WTC11 (cell line): Measurements from ENCODE around the gene SLC25A39. TPM values are rescaled to one million over a fixed set of nuclear protein-coding genes. Genes with fewer than 3 reads are reported as not detected.

Source experiments
- ATAC-seq: fragments of 200-7000 bp; cut with Tn5 transposase; 2 replicates; pipeline ENCODE4 v1.10.0; 2021; ENCODE audit warnings: mild to moderate bottlenecking, moderate library complexity
- CTCF ChIA-PET: fragments of 300-600 bp; sonication (Branson Sonifier 250); formaldehyde crosslinking; loops from one replicate; lab custom pipeline; 2021; ENCODE audit warnings: antibody characterized with exemption; lab: Charles Lee
- POLR2A ChIA-PET: fragments of 350-600 bp; sonication (Branson Sonifier 250); formaldehyde crosslinking; loops from one replicate; lab custom pipeline; 2021; ENCODE audit warnings: antibody characterized with exemption; lab: Charles Lee
- DNase-seq: peaks from one replicate; pipeline ENCODE4 v3.0.0; 2021; ENCODE audit warnings: low spot score
- H3K27ac Mint-ChIP-seq: 2 replicates; pipeline ENCODE4 v1.8.0; 2021; ENCODE audit warnings: mixed read lengths
- H3K27me3 Mint-ChIP-seq: 2 replicates; pipeline ENCODE4 v1.8.0; 2021; ENCODE audit warnings: low read depth, mild to moderate bottlenecking, moderate library complexity, mixed read lengths
- H3K36me3 Mint-ChIP-seq: 2 replicates; pipeline ENCODE4 v1.8.0; 2021; ENCODE audit warnings: mixed read lengths
- H3K4me1 Mint-ChIP-seq: 2 replicates; pipeline ENCODE4 v1.8.0; 2022; ENCODE audit warnings: mixed read lengths
- H3K4me3 Mint-ChIP-seq: 2 replicates; pipeline ENCODE4 v1.8.0; 2021; ENCODE audit warnings: mild to moderate bottlenecking, moderate library complexity, mixed read lengths
- H3K9me3 Mint-ChIP-seq: 2 replicates; pipeline ENCODE4 v1.8.0; 2021; ENCODE audit warnings: mixed read lengths
- E2F1 ChIP-seq: sonication (generic); formaldehyde crosslinking; IDR thresholded peaks from 2 replicates; pipeline ENCODE4 v1.8.0; 2022; ENCODE audit warnings: mild to moderate bottlenecking, missing genetic modification reagents
- ERG ChIP-seq: fragments of 250-450 bp; sonication (Bioruptor Pico); IDR thresholded peaks from 2 replicates; pipeline ENCODE4 v1.8.0; 2021; ENCODE audit warnings: mild to moderate bottlenecking
- MAX ChIP-seq: sonication (generic); formaldehyde crosslinking; IDR thresholded peaks from 2 replicates; pipeline ENCODE4 v1.8.0; 2022; ENCODE audit warnings: mild to moderate bottlenecking, missing genetic modification reagents
- MYBL2 ChIP-seq: sonication (generic); formaldehyde crosslinking; IDR thresholded peaks from 2 replicates; pipeline ENCODE4 v1.8.1; 2023; ENCODE audit warnings: mild to moderate bottlenecking, moderate library complexity, missing genetic modification reagents
- NFATC4 ChIP-seq: fragments of 250-450 bp; sonication (Bioruptor Pico); IDR thresholded peaks from 2 replicates; pipeline ENCODE4 v1.9.0; 2021; ENCODE audit warnings: mild to moderate bottlenecking
- NR3C1 ChIP-seq: sonication (generic); formaldehyde crosslinking; conservative IDR thresholded peaks from 2 replicates; pipeline ENCODE4 v1.8.1; 2023; ENCODE audit warnings: low read depth, mild to moderate bottlenecking, missing genetic modification reagents
- STAT6 ChIP-seq: sonication (generic); formaldehyde crosslinking; conservative IDR thresholded peaks from 2 replicates; pipeline ENCODE4 v1.8.1; 2023; ENCODE audit warnings: mild to moderate bottlenecking, low read depth, missing genetic modification reagents, moderate library complexity
- TEAD4 ChIP-seq: sonication (generic); formaldehyde crosslinking; IDR thresholded peaks from 2 replicates; pipeline ENCODE4 v1.8.0; 2022; ENCODE audit warnings: mild to moderate bottlenecking, missing genetic modification reagents
- ZNF219 ChIP-seq: sonication (generic); formaldehyde crosslinking; IDR thresholded peaks from 2 replicates; pipeline ENCODE4 v1.8.0; 2023; ENCODE audit warnings: missing genetic modification reagents, mild to moderate bottlenecking, borderline replicate concordance
- ZNF232 ChIP-seq: sonication (generic); formaldehyde crosslinking; IDR thresholded peaks from 2 replicates; pipeline ENCODE4 v1.8.0; 2022; ENCODE audit warnings: mild to moderate bottlenecking, missing genetic modification reagents
- ZNF416 ChIP-seq: fragments of 250-450 bp; sonication (Bioruptor Pico); IDR thresholded peaks from 2 replicates; pipeline ENCODE4 v1.9.0; 2021; ENCODE audit warnings: mild to moderate bottlenecking, inconsistent platforms
- ZNF512 ChIP-seq: sonication (generic); formaldehyde crosslinking; IDR thresholded peaks from 2 replicates; pipeline ENCODE4 v1.8.1; 2022; ENCODE audit warnings: missing genetic modification reagents, borderline replicate concordance
- ZNF532 ChIP-seq: fragments of 250-450 bp; sonication (Bioruptor Pico); IDR thresholded peaks from 2 replicates; pipeline ENCODE4 v1.9.0; 2021; ENCODE audit warnings: mild to moderate bottlenecking, borderline replicate concordance
- total RNA-seq: library from RNA; stranded (reverse); gene quantifications from 3 replicates; pipeline ENCODE4 v1.2.3, GENCODE V29; 2021

The SLC25A39 gene
- total RNA-seq, 1 experiment from 2014 or later = 271 TPM

- CTCF ChIA-PET = interaction anchor here (0.7 to 9.4 kb wide), 6 partner anchors 15 to 152 kb away, joined by 3 to 128 read pairs (median 4); no protein-coding TSS in a partner anchor
Observed at GRCh38 chr17:44360144-44360533, 35.5 kb upstream of the SLC25A39 start.

GRCh38 chr17:44359458-44360143, 35.0 kb upstream of the SLC25A39 start:
- Mint-ChIP-seq H3K4me1 (peaks cover 29% of the 10 kb centered on the region), H3K36me3 (no peaks in the 10 kb centered on the region), H3K27me3 (peaks cover 7% of the 10 kb centered on the region), H3K4me3 (no peak overlapping the region), H3K9me3 (no peaks in the 10 kb centered on the region), H3K27ac (no peak overlapping the region)
- ATAC-seq = no peak
- TF ChIP-seq ERG (no peak), E2F1 (CRISPR knock-in tag) (no peak)
- POLR2A ChIA-PET = no interaction called here
- no peak for DNase-seq
- CTCF ChIA-PET = interaction anchor here (0.9 to 9.4 kb wide), 6 partner anchors 15 to 149 kb away, joined by 3 to 128 read pairs (median 4); partner anchors contain the start of gene GRN

More at GRCh38 chr17:44360144-44360533, 35.5 kb upstream of the SLC25A39 start:
- no peaks in the 10 kb centered on the region for H3K36me3 Mint-ChIP-seq
- H3K4me1 Mint-ChIP-seq = peaks cover 26% of the 10 kb centered on the region
- TF ChIP-seq TEAD4 (CRISPR knock-in tag) (no peak), STAT6 (CRISPR knock-in tag) (no peak), ZNF232 (no peak), MYBL2 (CRISPR knock-in tag) (no peak), ZNF219 (CRISPR knock-in tag) (no peak), ZNF416 (CRISPR knock-in tag) (no peak), NFATC4 (CRISPR knock-in tag) (no peak)
- no peak overlapping the region for H3K27ac Mint-ChIP-seq
- H3K27me3 Mint-ChIP-seq = peaks cover 13% of the 10 kb centered on the region
- no peak overlapping the region for H3K4me3 Mint-ChIP-seq
- no peak for ATAC-seq
- DNase-seq = no peak
- POLR2A ChIA-PET = no interaction called here
- no peaks in the 10 kb centered on the region for H3K9me3 Mint-ChIP-seq

GRCh38 chr17:44359006-44359405, 34.4 kb upstream of the SLC25A39 start:
- CTCF ChIA-PET = interaction anchor here (1.4 to 9.4 kb wide), 4 partner anchors 14 to 297 kb away, joined by 3 to 128 read pairs (median 14); partner anchors contain the start of genes ATXN7L3, GRN and MEIOC
- ATAC-seq (no peak), DNase-seq (no peak)
- Mint-ChIP-seq H3K4me1 (peaks cover 29% of the 10 kb centered on the region), H3K4me3 (no peak overlapping the region), H3K9me3 (no peaks in the 10 kb centered on the region), H3K27ac (no peak overlapping the region)
- POLR2A ChIA-PET = no interaction called here
- TF ChIP-seq MAX (CRISPR knock-in tag) = no peak
- no peak for TF ChIP-seq ZNF512 (CRISPR knock-in tag)
- TF ChIP-seq NR3C1 (CRISPR knock-in tag) = no peak
- TF ChIP-seq ZNF532 (CRISPR knock-in tag) = no peak
- TF ChIP-seq, all 79 proteins: peak for 0
- Mint-ChIP-seq H3K36me3 (no peaks in the 10 kb centered on the region), H3K27me3 (peaks cover 1% of the 10 kb centered on the region)
